ENCODE measurements around the gene KIF3C. TPM values are rescaled to one million over a fixed set of nuclear protein-coding genes. Genes with fewer than 3 reads are reported as not detected.

KIF3C gene
- polyA plus RNA-seq, 2 of the 4 experiments (the other 2 are of a cell fraction) = 17.1 to 77.4 TPM

- TF ChIP-seq, protein P1, sequence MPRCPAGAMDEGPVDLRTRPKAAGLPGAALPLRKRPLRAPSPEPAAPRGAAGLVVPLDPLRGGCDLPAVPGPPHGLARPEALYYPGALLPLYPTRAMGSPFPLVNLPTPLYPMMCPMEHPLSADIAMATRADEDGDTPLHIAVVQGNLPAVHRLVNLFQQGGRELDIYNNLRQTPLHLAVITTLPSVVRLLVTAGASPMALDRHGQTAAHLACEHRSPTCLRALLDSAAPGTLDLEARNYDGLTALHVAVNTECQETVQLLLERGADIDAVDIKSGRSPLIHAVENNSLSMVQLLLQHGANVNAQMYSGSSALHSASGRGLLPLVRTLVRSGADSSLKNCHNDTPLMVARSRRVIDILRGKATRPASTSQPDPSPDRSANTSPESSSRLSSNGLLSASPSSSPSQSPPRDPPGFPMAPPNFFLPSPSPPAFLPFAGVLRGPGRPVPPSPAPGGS (IDR thresholded peaks at IDR 0.05) = no peak
- TF ChIP-seq ZC3H11A (IDR thresholded peaks at IDR 0.05) (no peak), HOXB13 (CRISPR knock-in tag; IDR thresholded peaks at IDR 0.05; ENCODE audit: low read depth) (no peak), HOXB5 (CRISPR knock-in tag; IDR thresholded peaks at IDR 0.05) (no peak), ZFP36 (IDR thresholded peaks at IDR 0.05; ENCODE audit: borderline replicate concordance, partially characterized antibody) (no peak), CHD2 (IDR thresholded peaks at IDR 0.05; ENCODE audit: low read length, partially characterized antibody) (no peak), RAD21 (conservative IDR thresholded peaks at IDR 0.05 in 1 of 2, IDR thresholded peaks at IDR 0.05 in 1 of 2) (peak in 1 of 2 experiments; percentile 21; a peak in 2 of 5 replicates), EP300 (IDR thresholded peaks at IDR 0.05) (peak; percentile 41 to 44; a peak in 2 of 5 replicates), MYC (IDR thresholded peaks at IDR 0.05; ENCODE audit: borderline replicate concordance, low read length) (no peak), MAFK (IDR thresholded peaks at IDR 0.05; ENCODE audit: partially characterized antibody) (peak; percentile 98), POLR2A (IDR thresholded peaks at IDR 0.05; ENCODE audit: low read length) (no peak), HEYL (CRISPR knock-in tag; IDR thresholded peaks at IDR 0.05) (0 out of 2 replicates have a peak, but pooled peaks have one; percentile 28), PHF8 (IDR thresholded peaks at IDR 0.05; ENCODE audit: borderline replicate concordance, low read depth) (no peak), KDM1A (IDR thresholded peaks at IDR 0.05; ENCODE audit: low read depth) (no peak), TP53 (CRISPR knock-in tag; IDR thresholded peaks at IDR 0.05) (no peak), GATA3 (IDR thresholded peaks at IDR 0.05; ENCODE audit: borderline replicate concordance) (peak; percentile 88; the same call in 1 of the 2 replicates), EHF (CRISPR knock-in tag; IDR thresholded peaks at IDR 0.05) (no peak), ZSCAN20 (CRISPR knock-in tag; IDR thresholded peaks at IDR 0.05) (no peak), BHLHE40 (IDR thresholded peaks at IDR 0.05; ENCODE audit: low read depth, low read length) (no peak)
- TF ChIP-seq, protein P2, sequence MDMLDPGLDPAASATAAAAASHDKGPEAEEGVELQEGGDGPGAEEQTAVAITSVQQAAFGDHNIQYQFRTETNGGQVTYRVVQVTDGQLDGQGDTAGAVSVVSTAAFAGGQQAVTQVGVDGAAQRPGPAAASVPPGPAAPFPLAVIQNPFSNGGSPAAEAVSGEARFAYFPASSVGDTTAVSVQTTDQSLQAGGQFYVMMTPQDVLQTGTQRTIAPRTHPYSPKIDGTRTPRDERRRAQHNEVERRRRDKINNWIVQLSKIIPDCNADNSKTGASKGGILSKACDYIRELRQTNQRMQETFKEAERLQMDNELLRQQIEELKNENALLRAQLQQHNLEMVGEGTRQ (IDR thresholded peaks at IDR 0.05) = peak; percentile 84
- TF ChIP-seq, protein P3, sequence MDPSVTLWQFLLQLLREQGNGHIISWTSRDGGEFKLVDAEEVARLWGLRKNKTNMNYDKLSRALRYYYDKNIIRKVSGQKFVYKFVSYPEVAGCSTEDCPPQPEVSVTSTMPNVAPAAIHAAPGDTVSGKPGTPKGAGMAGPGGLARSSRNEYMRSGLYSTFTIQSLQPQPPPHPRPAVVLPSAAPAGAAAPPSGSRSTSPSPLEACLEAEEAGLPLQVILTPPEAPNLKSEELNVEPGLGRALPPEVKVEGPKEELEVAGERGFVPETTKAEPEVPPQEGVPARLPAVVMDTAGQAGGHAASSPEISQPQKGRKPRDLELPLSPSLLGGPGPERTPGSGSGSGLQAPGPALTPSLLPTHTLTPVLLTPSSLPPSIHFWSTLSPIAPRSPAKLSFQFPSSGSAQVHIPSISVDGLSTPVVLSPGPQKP (IDR thresholded peaks at IDR 0.05; ENCODE audit: low read depth, low read length) = no peak
- TF ChIP-seq, protein P4, sequence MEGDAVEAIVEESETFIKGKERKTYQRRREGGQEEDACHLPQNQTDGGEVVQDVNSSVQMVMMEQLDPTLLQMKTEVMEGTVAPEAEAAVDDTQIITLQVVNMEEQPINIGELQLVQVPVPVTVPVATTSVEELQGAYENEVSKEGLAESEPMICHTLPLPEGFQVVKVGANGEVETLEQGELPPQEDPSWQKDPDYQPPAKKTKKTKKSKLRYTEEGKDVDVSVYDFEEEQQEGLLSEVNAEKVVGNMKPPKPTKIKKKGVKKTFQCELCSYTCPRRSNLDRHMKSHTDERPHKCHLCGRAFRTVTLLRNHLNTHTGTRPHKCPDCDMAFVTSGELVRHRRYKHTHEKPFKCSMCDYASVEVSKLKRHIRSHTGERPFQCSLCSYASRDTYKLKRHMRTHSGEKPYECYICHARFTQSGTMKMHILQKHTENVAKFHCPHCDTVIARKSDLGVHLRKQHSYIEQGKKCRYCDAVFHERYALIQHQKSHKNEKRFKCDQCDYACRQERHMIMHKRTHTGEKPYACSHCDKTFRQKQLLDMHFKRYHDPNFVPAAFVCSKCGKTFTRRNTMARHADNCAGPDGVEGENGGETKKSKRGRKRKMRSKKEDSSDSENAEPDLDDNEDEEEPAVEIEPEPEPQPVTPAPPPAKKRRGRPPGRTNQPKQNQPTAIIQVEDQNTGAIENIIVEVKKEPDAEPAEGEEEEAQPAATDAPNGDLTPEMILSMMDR (IDR thresholded peaks at IDR 0.05) = no peak
- TF ChIP-seq, protein P5, sequence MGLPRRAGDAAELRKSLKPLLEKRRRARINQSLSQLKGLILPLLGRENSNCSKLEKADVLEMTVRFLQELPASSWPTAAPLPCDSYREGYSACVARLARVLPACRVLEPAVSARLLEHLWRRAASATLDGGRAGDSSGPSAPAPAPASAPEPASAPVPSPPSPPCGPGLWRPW (IDR thresholded peaks at IDR 0.05) = no peak
- TF ChIP-seq, protein P6, sequence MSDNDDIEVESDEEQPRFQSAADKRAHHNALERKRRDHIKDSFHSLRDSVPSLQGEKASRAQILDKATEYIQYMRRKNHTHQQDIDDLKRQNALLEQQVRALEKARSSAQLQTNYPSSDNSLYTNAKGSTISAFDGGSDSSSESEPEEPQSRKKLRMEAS (IDR thresholded peaks at IDR 0.05) = peak; percentile 74
These were observed 36.1 kb upstream of the KIF3C start (continued) for GRCh38 chr2:26018184-26019055.

Data from A549 (cell line).